HepG2 (cell line): ENCODE results near the gene ZBTB34. TPM values are rescaled to one million over a fixed set of nuclear protein-coding genes. Genes with fewer than 3 reads are reported as not detected.

Source experiments
- ATAC-seq: fragments of 200-7000 bp; cut with Tn5 transposase; 3 replicates; pipeline ENCODE4 v1.9.1; 2020; ENCODE audit warnings: mild to moderate bottlenecking, moderate library complexity
- BruUV-seq: library from RNA; stranded (reverse); fragments of 400-500 nt; replicated peaks from 2 replicates; lab custom pipeline; 2021; lab: Mats Ljungman, UMichigan
- CTCF ChIA-PET: fragments of 300-600 bp; formaldehyde crosslinking; extraction: SDS; loops from one replicate; lab custom pipeline; 2021; ENCODE audit warnings: low total read pairs, inconsistent platforms, low intra/inter-chr PET ratio; lab: Yijun Ruan, JAX
- POLR2A ChIA-PET: fragments of 350-600 bp; sonication (Branson Sonifier 250); formaldehyde crosslinking; loops from one replicate; lab custom pipeline; 2020; ENCODE audit warnings: antibody characterized with exemption, inconsistent platforms; lab: Yijun Ruan, JAX
- DNase-seq: peaks from one replicate; pipeline ENCODE4 v3.0.0-alpha.2; 2015; ENCODE audit warnings: low spot score
- FAIRE-seq: peaks from 3 replicates; lab custom pipeline; 2011; peaks lifted over from hg19 to GRCh38; lab: Jason Lieb, UNC
- H2AFZ ChIP-seq: one replicate; pipeline ENCODE4 v1.6.1; 2011; ENCODE audit warnings: low read length, inconsistent platforms
- H3K27ac ChIP-seq: fragments of 300-600 bp; 3 replicates; pipeline ENCODE4 v1.8.0; 2011; ENCODE audit warnings: mixed run types, mild to moderate bottlenecking, mixed read lengths, low read length, inconsistent platforms; ENCODE audit not compliant: insufficient read depth; ENCODE audit errors: extremely low read length
- H3K27me3 ChIP-seq, 2 experiments: fragments of 200-600 bp in 1 of 2; 2 replicates in 1 of 2; 3 replicates in 1 of 2; pipeline versions ENCODE4 v1.6.0 to v1.8.0; 2011; ENCODE audit warnings: low read length in 2 of 2, mild to moderate bottlenecking in 2 of 2, moderate library complexity in 2 of 2, inconsistent platforms in 1 of 2; ENCODE audit not compliant: insufficient read depth in 2 of 2, control insufficient read depth in 1 of 2
- H3K36me3 ChIP-seq, 2 experiments: fragments of 200-600 bp in 1 of 2; replicated peaks in 1 of 2; 2 replicates in 1 of 2; 3 replicates in 1 of 2; pipeline versions ENCODE4 v1.5.1 to v1.8.0; 2011; ENCODE audit warnings: low read length in 2 of 2, inconsistent platforms in 1 of 2; ENCODE audit not compliant: insufficient read depth in 2 of 2, control insufficient read depth in 1 of 2
- H3K4me1 ChIP-seq: 2 replicates; pipeline ENCODE4 v1.5.1; 2012; ENCODE audit warnings: low read length, inconsistent platforms; ENCODE audit not compliant: insufficient read depth
- H3K4me2 ChIP-seq: 2 replicates; pipeline ENCODE4 v1.6.0; 2011; ENCODE audit warnings: low read depth, low read length, inconsistent platforms
- H3K4me3 ChIP-seq, 3 experiments: fragments of 200-600 bp in 1 of 3; sonication (generic), shearing (Covaris generic) in 1 of 3; replicated peaks in 1 of 3; 2 replicates each; pipeline ENCODE4 v1.5.1; 2011 to 2016; ENCODE audit warnings: low read length in 3 of 3, inconsistent platforms in 2 of 3, low read depth in 2 of 3, mild to moderate bottlenecking in 2 of 3, control low read depth in 1 of 3, mixed read lengths in 1 of 3; ENCODE audit not compliant: insufficient read depth in 1 of 3
- H3K79me2 ChIP-seq: one replicate; pipeline ENCODE4 v1.6.1; 2011; ENCODE audit warnings: low read length, inconsistent platforms; ENCODE audit not compliant: insufficient read depth
- H3K9ac ChIP-seq: 2 replicates; pipeline ENCODE4 v1.6.0; 2011; ENCODE audit warnings: mild to moderate bottlenecking, low read depth, low read length, inconsistent platforms; ENCODE audit not compliant: insufficient read depth
- H3K9me3 ChIP-seq: 2 replicates; pipeline ENCODE4 v1.5.1; 2012; ENCODE audit warnings: mild to moderate bottlenecking, low read length
- H4K20me1 ChIP-seq: 2 replicates; pipeline ENCODE4 v1.6.0; 2011; ENCODE audit warnings: inconsistent platforms, mild to moderate bottlenecking, low read length, moderate library complexity; ENCODE audit not compliant: insufficient read depth
- KLF11 ChIP-seq: IDR thresholded peaks from 2 replicates; pipeline ENCODE4 v1.6.1; 2016; ENCODE audit warnings: missing compliant biosample characterization
- TCF7 ChIP-seq: sonication (generic); IDR thresholded peaks from 2 replicates; pipeline ENCODE4 v1.6.1; 2016; ENCODE audit warnings: antibody characterized with exemption, low read depth
- WGBS: methylation state at CpG from one replicate; pipeline ENCODE4 v1.1.6; 2017; ENCODE audit warnings: low lambda C conversion rate; 5-methylcytosine and 5-hydroxymethylcytosine counted together
- in situ Hi-C: cut with HindIII; loops from 2 replicates; pipeline ENCODE4 v1.10.0; 2017; ENCODE audit warnings: low pct_unique_long_range_greater_than_20kb; ENCODE audit not compliant: extremely low pct_ligation_motif_present
- intact Hi-C: fragments of 100-400 bp; cut with micrococcal nuclease; formaldehyde crosslinking; loops from one replicate; pipeline ENCODE4 v1.10.0; 2022; ENCODE audit not compliant: unreplicated experiment
- polyA plus RNA-seq, 8 experiments: library from polyadenylated mRNA; depleted of rRNA in 3 of 8; stranded (reverse) in 7 of 8; unstranded in 1 of 8; fragments of >200 nt; fragmentation: Illumina TruSeq in 4 of 8; extraction: Trizol in 4 of 8; gene quantifications; 2 replicates each; pipeline versions ENCODE4 v1.2.1 to v1.2.3, GENCODE V29; 2011 to 2016; ENCODE audit warnings: low read depth in 4 of 8, missing spikeins in 1 of 8, mixed read lengths in 1 of 8; ENCODE audit not compliant: insufficient read depth in 1 of 8
- total RNA-seq, 5 experiments: library from RNA; depleted of rRNA; stranded (reverse); fragments of >200 nt; fragmentation: Illumina TruSeq; extraction: Trizol; gene quantifications; 2 replicates each; pipeline ENCODE4 v1.2.3, GENCODE V29; 2016; ENCODE audit warnings: low read depth in 1 of 5
- TF ChIP-seq, protein P1 (sequence below): sonication (generic); formaldehyde crosslinking; IDR thresholded peaks from 2 replicates; pipeline ENCODE4 v1.4.0; 2020; ENCODE audit warnings: low read depth, mild to moderate bottlenecking, missing genetic modification reagents
- TF ChIP-seq, protein P2 (sequence below): sonication (generic); formaldehyde crosslinking; IDR thresholded peaks from 2 replicates; pipeline ENCODE4 v1.5.0; 2020; ENCODE audit warnings: missing genetic modification reagents
- TF ChIP-seq, protein P3 (sequence below): sonication (generic); formaldehyde crosslinking; IDR thresholded peaks from 2 replicates; pipeline ENCODE4 v1.5.1; 2020; ENCODE audit warnings: mild to moderate bottlenecking, moderate library complexity, missing genetic modification reagents
- TF ChIP-seq, protein P4 (sequence below): sonication (generic); formaldehyde crosslinking; IDR thresholded peaks from 2 replicates; pipeline ENCODE4 v1.4.0; 2020; ENCODE audit warnings: missing genetic modification reagents, borderline replicate concordance

Gene ZBTB34
- total and polyA plus RNA-seq, 2 of the 13 experiments (the other 11 are each of a cell fraction or from before 2014, with no cell fraction given): 5.9 to 8.7 TPM

DNA sequence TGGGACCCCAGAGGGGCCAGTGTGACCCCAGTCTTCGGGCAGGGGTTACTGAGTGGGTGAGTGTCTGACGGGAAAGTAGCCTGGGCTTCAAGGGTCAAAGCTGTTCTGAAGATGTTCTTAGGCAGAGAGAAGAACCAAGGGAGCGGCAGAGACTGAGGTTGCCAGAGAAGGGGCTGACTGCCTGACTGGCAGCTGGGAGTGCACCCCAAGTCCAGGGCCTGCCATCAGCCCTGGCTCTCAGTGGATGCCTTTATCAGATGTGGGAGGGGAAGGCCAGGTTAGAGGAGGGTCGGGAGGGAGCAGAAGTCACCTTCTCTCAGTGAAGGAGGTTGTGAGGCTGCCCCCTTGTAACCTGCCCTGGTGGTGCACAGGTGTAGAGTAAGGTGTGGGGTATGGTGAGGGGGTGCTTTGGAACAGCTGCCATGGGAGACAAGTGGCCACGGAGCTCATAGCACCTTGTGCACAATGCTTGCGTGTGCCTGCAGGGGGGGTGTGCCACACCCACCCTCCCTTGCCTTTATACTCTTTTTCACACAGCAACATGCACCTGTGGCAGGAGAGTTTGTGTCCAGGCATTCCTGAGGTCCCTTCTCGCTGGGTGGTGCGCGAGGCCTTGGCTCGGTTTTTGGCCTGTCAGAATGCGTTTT lies 73.0 kb downstream of the ZBTB34 start:
- 77% methylated on average over 9 of the region's 11 CpGs for WGBS
- TF ChIP-seq, protein P1, sequence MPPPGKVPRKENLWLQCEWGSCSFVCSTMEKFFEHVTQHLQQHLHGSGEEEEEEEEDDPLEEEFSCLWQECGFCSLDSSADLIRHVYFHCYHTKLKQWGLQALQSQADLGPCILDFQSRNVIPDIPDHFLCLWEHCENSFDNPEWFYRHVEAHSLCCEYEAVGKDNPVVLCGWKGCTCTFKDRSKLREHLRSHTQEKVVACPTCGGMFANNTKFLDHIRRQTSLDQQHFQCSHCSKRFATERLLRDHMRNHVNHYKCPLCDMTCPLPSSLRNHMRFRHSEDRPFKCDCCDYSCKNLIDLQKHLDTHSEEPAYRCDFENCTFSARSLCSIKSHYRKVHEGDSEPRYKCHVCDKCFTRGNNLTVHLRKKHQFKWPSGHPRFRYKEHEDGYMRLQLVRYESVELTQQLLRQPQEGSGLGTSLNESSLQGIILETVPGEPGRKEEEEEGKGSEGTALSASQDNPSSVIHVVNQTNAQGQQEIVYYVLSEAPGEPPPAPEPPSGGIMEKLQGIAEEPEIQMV (CRISPR knock-in tag): no peak
- TF ChIP-seq, protein P2, sequence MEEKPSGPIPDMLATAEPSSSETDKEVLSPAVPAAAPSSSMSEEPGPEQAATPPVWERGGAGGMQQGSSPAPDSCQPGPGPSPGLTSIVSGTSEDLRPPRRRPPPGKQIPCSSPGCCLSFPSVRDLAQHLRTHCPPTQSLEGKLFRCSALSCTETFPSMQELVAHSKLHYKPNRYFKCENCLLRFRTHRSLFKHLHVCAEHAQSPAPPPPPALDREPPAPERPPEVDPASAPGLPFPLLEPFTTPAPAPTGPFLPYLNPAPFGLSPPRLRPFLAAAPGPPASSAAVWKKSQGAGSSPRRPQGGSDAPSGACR (CRISPR knock-in tag): no peak
- TF ChIP-seq, protein P3, sequence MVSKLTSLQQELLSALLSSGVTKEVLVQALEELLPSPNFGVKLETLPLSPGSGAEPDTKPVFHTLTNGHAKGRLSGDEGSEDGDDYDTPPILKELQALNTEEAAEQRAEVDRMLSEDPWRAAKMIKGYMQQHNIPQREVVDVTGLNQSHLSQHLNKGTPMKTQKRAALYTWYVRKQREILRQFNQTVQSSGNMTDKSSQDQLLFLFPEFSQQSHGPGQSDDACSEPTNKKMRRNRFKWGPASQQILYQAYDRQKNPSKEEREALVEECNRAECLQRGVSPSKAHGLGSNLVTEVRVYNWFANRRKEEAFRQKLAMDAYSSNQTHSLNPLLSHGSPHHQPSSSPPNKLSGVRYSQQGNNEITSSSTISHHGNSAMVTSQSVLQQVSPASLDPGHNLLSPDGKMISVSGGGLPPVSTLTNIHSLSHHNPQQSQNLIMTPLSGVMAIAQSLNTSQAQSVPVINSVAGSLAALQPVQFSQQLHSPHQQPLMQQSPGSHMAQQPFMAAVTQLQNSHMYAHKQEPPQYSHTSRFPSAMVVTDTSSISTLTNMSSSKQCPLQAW: no peak
- TF ChIP-seq KLF11 (CRISPR knock-in tag) (no peak), TCF7 (no peak)
- TF ChIP-seq, protein P4, sequence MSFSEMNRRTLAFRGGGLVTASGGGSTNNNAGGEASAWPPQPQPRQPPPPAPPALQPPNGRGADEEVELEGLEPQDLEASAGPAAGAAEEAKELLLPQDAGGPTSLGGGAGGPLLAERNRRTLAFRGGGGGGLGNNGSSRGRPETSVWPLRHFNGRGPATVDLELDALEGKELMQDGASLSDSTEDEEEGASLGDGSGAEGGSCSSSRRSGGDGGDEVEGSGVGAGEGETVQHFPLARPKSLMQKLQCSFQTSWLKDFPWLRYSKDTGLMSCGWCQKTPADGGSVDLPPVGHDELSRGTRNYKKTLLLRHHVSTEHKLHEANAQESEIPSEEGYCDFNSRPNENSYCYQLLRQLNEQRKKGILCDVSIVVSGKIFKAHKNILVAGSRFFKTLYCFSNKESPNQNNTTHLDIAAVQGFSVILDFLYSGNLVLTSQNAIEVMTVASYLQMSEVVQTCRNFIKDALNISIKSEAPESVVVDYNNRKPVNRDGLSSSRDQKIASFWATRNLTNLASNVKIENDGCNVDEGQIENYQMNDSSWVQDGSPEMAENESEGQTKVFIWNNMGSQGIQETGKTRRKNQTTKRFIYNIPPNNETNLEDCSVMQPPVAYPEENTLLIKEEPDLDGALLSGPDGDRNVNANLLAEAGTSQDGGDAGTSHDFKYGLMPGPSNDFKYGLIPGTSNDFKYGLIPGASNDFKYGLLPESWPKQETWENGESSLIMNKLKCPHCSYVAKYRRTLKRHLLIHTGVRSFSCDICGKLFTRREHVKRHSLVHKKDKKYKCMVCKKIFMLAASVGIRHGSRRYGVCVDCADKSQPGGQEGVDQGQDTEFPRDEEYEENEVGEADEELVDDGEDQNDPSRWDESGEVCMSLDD (CRISPR knock-in tag): no peak
- no peak overlapping the region for H3K27ac ChIP-seq
- H4K20me1 ChIP-seq: no peaks in the 10 kb centered on the region
- CTCF ChIA-PET: no interaction called here
- no peaks in the 10 kb centered on the region for H3K9me3 ChIP-seq
- POLR2A ChIA-PET: no interaction called here
- BruUV-seq: no TSS peak
- no peaks in the 10 kb centered on the region for H3K36me3 ChIP-seq
- ATAC-seq: peak; percentile 59
- H3K4me1 ChIP-seq: peaks cover 10% of the 10 kb centered on the region
- H3K4me2 ChIP-seq: no peak overlapping the region
- no peaks in the 10 kb centered on the region; a peak in 1 of 5 replicates for H3K27me3 ChIP-seq
- no peak for DNase-seq
- no peak for FAIRE-seq
- in situ Hi-C loops: no loop called here
- intact Hi-C loops: no loop called here
- H3K4me3 ChIP-seq: no peak overlapping the region
- no peaks in the 10 kb centered on the region for H3K79me2 ChIP-seq
- no peak overlapping the region for H2AFZ ChIP-seq
- no peak overlapping the region for H3K9ac ChIP-seq
